Endothelial cell of umbilical vein (primary cell): ENCODE measurements around the gene SMIM38. TPM values are rescaled to one million over a fixed set of nuclear protein-coding genes. Genes with fewer than 3 reads are reported as not detected.

Experiments used
- BruUV-seq: library from RNA; stranded (reverse); fragments of 400-500 nt; replicated peaks from 2 replicates; lab custom pipeline; 2021; lab: Mats Ljungman, UMichigan
- CTCF ChIA-PET: fragments of 300-600, 350-600 bp; sonication (Branson Sonifier 250); formaldehyde crosslinking; loops from one replicate; lab custom pipeline; 2021; ENCODE audit warnings: antibody characterized with exemption, inconsistent platforms; lab: Charles Lee
- POLR2A ChIA-PET: fragments of 300-600, 350-600 bp; sonication (Branson Sonifier 250); formaldehyde crosslinking; loops from one replicate; lab custom pipeline; 2021; ENCODE audit warnings: antibody characterized with exemption, inconsistent platforms; lab: Charles Lee
- DNase-seq: peaks from one replicate; pipeline ENCODE4 v3.0.0-alpha.2; 2011; ENCODE audit warnings: low read depth, low spot score
- FAIRE-seq: peaks from 2 replicates; lab custom pipeline; 2011; peaks lifted over from hg19 to GRCh38; lab: Jason Lieb, UNC
- H2AFZ ChIP-seq: 2 replicates; pipeline ENCODE4 v1.6.0; 2012; ENCODE audit warnings: low read depth, low read length, control low read depth, inconsistent platforms
- H3K27ac ChIP-seq: 2 replicates; pipeline ENCODE4 v1.5.1; 2011; ENCODE audit warnings: low read depth, mild to moderate bottlenecking, control low read depth, low read length, moderate library complexity; ENCODE audit not compliant: insufficient read depth
- H3K27me3 ChIP-seq, 2 experiments: 2 replicates each; pipeline versions ENCODE4 v1.6.0 to v1.6.1; 2011; ENCODE audit warnings: low read length in 2 of 2, mixed read lengths in 1 of 2; ENCODE audit not compliant: control insufficient read depth in 2 of 2, insufficient read depth in 2 of 2
- H3K36me3 ChIP-seq, 2 experiments: 2 replicates in 1 of 2; 3 replicates in 1 of 2; pipeline ENCODE4 v1.5.1; 2011; ENCODE audit warnings: low read length in 2 of 2, mild to moderate bottlenecking in 1 of 2, moderate library complexity in 1 of 2; ENCODE audit not compliant: control insufficient read depth in 2 of 2, insufficient read depth in 2 of 2; ENCODE audit errors: extremely low read depth in 1 of 2
- H3K4me1 ChIP-seq: 3 replicates; pipeline ENCODE4 v1.5.1; 2011; ENCODE audit warnings: mild to moderate bottlenecking, low read length; ENCODE audit not compliant: control insufficient read depth, insufficient read depth; ENCODE audit errors: extremely low read depth
- H3K4me2 ChIP-seq: 2 replicates; pipeline ENCODE4 v1.6.1; 2011; ENCODE audit warnings: low read length, control low read depth, mixed read lengths; ENCODE audit not compliant: insufficient read depth
- H3K4me3 ChIP-seq, 3 experiments: fragments of 200-600 bp in 1 of 3; sonication (generic), shearing (Covaris generic) in 1 of 3; replicated peaks in 1 of 3; 2 replicates each; pipeline ENCODE4 v1.5.1; 2011 to 2016; ENCODE audit warnings: control low read depth in 3 of 3, low read length in 3 of 3, mild to moderate bottlenecking in 2 of 3, inconsistent platforms in 1 of 3, low read depth in 1 of 3, moderate library complexity in 1 of 3; ENCODE audit not compliant: insufficient read depth in 1 of 3
- H3K79me2 ChIP-seq: 2 replicates; pipeline ENCODE4 v1.6.0; 2012; ENCODE audit warnings: low read length, inconsistent platforms; ENCODE audit not compliant: control insufficient read depth, insufficient read depth
- H3K9ac ChIP-seq: replicated peaks from 2 replicates; pipeline ENCODE3; 2011; ENCODE audit warnings: low read length, control low read depth; ENCODE audit not compliant: insufficient read depth; ENCODE audit errors: extremely low read depth
- H3K9me1 ChIP-seq: replicated peaks from 3 replicates; pipeline ENCODE4 v1.6.0; 2011; ENCODE audit warnings: mild to moderate bottlenecking, low read length; ENCODE audit not compliant: control insufficient read depth, insufficient read depth; ENCODE audit errors: extremely low read depth
- H3K9me3 ChIP-seq: replicated peaks from 2 replicates; pipeline ENCODE4 v1.5.1; 2012; ENCODE audit warnings: low read length, inconsistent platforms; ENCODE audit not compliant: control insufficient read depth, insufficient read depth
- H4K20me1 ChIP-seq: replicated peaks from 2 replicates; pipeline ENCODE3; 2011; ENCODE audit warnings: mild to moderate bottlenecking, low read length; ENCODE audit not compliant: control insufficient read depth, insufficient read depth; ENCODE audit errors: extremely low read depth
- EZH2 ChIP-seq: IDR thresholded peaks from 2 replicates; pipeline ENCODE4 v1.6.1; 2012; ENCODE audit warnings: borderline replicate concordance, low read depth, mild to moderate bottlenecking, moderate library complexity, low read length, inconsistent platforms; ENCODE audit not compliant: severe bottlenecking
- FOS ChIP-seq: IDR thresholded peaks from 2 replicates; pipeline ENCODE4 v1.6.1; 2011; ENCODE audit warnings: mild to moderate bottlenecking, low read length, moderate library complexity, borderline replicate concordance; ENCODE audit not compliant: insufficient read depth
- GATA2 ChIP-seq: IDR thresholded peaks from 2 replicates; pipeline ENCODE4 v1.7.0; 2011; ENCODE audit warnings: low read depth, mild to moderate bottlenecking, moderate library complexity, mixed read lengths, low read length; ENCODE audit not compliant: insufficient read length, insufficient read depth
- JUN ChIP-seq: IDR thresholded peaks from 2 replicates; pipeline ENCODE4 v1.6.1; 2011; ENCODE audit warnings: borderline replicate concordance, low read depth; ENCODE audit not compliant: insufficient read length, insufficient read depth
- MYC ChIP-seq: IDR thresholded peaks from one replicate; pipeline ENCODE4 v1.6.1; 2011; ENCODE audit warnings: mild to moderate bottlenecking, low read depth, low read length
- POLR2A ChIP-seq: IDR thresholded peaks from 2 replicates; pipeline ENCODE4 v1.6.1; 2012; ENCODE audit warnings: low read depth, mild to moderate bottlenecking, control low read depth, low read length
- POLR2AphosphoS5 ChIP-seq: IDR thresholded peaks from 2 replicates; pipeline ENCODE4 v1.6.1; 2012; ENCODE audit warnings: low read depth, mild to moderate bottlenecking, control low read depth, low read length, moderate library complexity; ENCODE audit not compliant: insufficient read depth
- dilution Hi-C: fragments of 300-500 bp; cut with MboI; formaldehyde crosslinking; loops from one replicate; pipeline ENCODE4 v1.15.0; 2019; ENCODE audit warnings: low sequenced_read_pairs; ENCODE audit not compliant: extremely low pct_ligation_motif_present
- intact Hi-C: fragments of 100-400 bp; cut with micrococcal nuclease; formaldehyde crosslinking; loops from one replicate; pipeline ENCODE4 v1.10.0; 2022
- polyA plus RNA-seq, 4 experiments: library from polyadenylated mRNA; depleted of rRNA in 3 of 4; stranded (reverse) in 3 of 4; unstranded in 1 of 4; fragments of >200 nt; gene quantifications; 2 replicates each; pipeline versions ENCODE4 v1.2.1 to v1.2.3, GENCODE V29; 2011 to 2012; ENCODE audit warnings: missing spikeins in 1 of 4
- total RNA-seq: library from RNA; stranded (reverse); gene quantifications from 2 replicates; pipeline ENCODE4 v1.2.3, GENCODE V29; 2021
- TF ChIP-seq, protein P1 (sequence below), 2 donors: IDR thresholded peaks; 1 replicate in 1 of 2; 2 replicates in 1 of 2; pipeline ENCODE4 v1.5.1; 2011; ENCODE audit warnings: low read length in 2 of 2, mild to moderate bottlenecking in 2 of 2, moderate library complexity in 2 of 2, control low read depth in 1 of 2, inconsistent platforms in 1 of 2, low read depth in 1 of 2; ENCODE audit not compliant: insufficient read depth in 1 of 2; ENCODE audit errors: extremely low read depth in 1 of 2
- TF ChIP-seq, protein P2 (sequence below): IDR thresholded peaks from 2 replicates; pipeline ENCODE4 v1.6.1; 2011; ENCODE audit not compliant: insufficient read depth, insufficient read length

SMIM38 gene
- total and polyA plus RNA-seq, 2 donors (not counting 3 experiments of a cell fraction or from before 2014, with no cell fraction given): 0.03 TPM; not detected in 1

DNA sequence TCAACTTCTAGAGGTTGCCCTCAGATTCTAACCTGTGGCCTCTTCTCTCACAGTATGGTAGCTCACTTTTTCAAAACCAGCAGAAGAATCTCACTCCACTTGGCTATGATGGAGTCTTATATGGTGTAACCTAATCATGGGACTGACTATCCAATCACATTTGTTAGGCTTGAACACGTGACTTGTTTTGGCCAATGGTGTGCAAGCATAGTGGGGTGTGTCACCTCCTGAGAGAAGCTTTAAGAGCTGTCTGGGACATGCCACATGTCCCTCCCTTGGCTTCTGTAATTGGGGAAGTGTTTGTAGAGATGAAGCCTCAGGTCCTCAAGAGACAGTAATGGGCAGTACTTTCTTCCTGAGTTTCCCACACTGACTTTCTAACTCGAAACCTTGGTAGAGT lies 12.8 kb upstream of the SMIM38 start:
- Histone ChIP-seq H3K4me3 (no peak overlapping the region), H3K9ac (no peak overlapping the region), H3K9me1 (no peaks in the 10 kb centered on the region), H3K9me3 (no peaks in the 10 kb centered on the region), H3K36me3 (no peaks in the 10 kb centered on the region), H3K79me2 (no peaks in the 10 kb centered on the region), H3K27ac (no peak overlapping the region), H3K27me3 (peaks cover 9 to 19% of the 10 kb centered on the region in 2 experiments), H3K4me1 (no peaks in the 10 kb centered on the region), H2AFZ (no peak overlapping the region), H4K20me1 (no peaks in the 10 kb centered on the region), H3K4me2 (no peak overlapping the region)
- FAIRE-seq (no peak), DNase-seq (no peak)
- dilution Hi-C loops: no loop called here
- CTCF ChIA-PET: interaction anchor here (0.9 kb wide), 1 partner anchor 11 kb away, joined by 6 read pairs; no protein-coding TSS in a partner anchor
- intact Hi-C loops: no loop called here
- POLR2A ChIA-PET: no interaction called here
- TF ChIP-seq POLR2A: no peak
- TF ChIP-seq EZH2: no peak
- TF ChIP-seq JUN: no peak
- TF ChIP-seq GATA2: no peak
- no peak for TF ChIP-seq FOS
- TF ChIP-seq, protein P1, sequence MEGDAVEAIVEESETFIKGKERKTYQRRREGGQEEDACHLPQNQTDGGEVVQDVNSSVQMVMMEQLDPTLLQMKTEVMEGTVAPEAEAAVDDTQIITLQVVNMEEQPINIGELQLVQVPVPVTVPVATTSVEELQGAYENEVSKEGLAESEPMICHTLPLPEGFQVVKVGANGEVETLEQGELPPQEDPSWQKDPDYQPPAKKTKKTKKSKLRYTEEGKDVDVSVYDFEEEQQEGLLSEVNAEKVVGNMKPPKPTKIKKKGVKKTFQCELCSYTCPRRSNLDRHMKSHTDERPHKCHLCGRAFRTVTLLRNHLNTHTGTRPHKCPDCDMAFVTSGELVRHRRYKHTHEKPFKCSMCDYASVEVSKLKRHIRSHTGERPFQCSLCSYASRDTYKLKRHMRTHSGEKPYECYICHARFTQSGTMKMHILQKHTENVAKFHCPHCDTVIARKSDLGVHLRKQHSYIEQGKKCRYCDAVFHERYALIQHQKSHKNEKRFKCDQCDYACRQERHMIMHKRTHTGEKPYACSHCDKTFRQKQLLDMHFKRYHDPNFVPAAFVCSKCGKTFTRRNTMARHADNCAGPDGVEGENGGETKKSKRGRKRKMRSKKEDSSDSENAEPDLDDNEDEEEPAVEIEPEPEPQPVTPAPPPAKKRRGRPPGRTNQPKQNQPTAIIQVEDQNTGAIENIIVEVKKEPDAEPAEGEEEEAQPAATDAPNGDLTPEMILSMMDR (IDR thresholded peaks at IDR 0.05; ENCODE audit: extremely low read depth in 1 of 2, insufficient read depth in 1 of 2, low read depth in 1 of 2, low read length in 2 of 2): no peak
- TF ChIP-seq, protein P2, sequence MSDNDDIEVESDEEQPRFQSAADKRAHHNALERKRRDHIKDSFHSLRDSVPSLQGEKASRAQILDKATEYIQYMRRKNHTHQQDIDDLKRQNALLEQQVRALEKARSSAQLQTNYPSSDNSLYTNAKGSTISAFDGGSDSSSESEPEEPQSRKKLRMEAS: no peak
- TF ChIP-seq MYC: no peak
- no peak for TF ChIP-seq POLR2AphosphoS5
- no TSS peak for BruUV-seq
